HCT116 (cell line): ENCODE data around the gene HNRNPH1. TPM values are rescaled to one million over a fixed set of nuclear protein-coding genes. Genes with fewer than 3 reads are reported as not detected.
A peak's percentile ranks its signal among the peaks of the same experiment; 100 is the strongest.

ENCODE experiments used
- ATAC-seq: fragments of 200-7000 bp; cut with Tn5 transposase; 2 replicates; pipeline ENCODE4 v1.9.1; 2020; ENCODE audit warnings: mild to moderate bottlenecking, moderate library complexity
- BruUV-seq: library from RNA; stranded (reverse); fragments of 400-500 nt; replicated peaks from 2 replicates; lab custom pipeline; 2021; lab: Mats Ljungman, UMichigan
- CTCF ChIA-PET: fragments of 300-600 bp; sonication (Branson Sonifier 250); formaldehyde crosslinking; loops from one replicate; lab custom pipeline; 2021; ENCODE audit warnings: antibody characterized with exemption; lab: Charles Lee
- POLR2A ChIA-PET: fragments of 300-600, 350-600 bp; sonication (Branson Sonifier 250); formaldehyde crosslinking; loops from one replicate; lab custom pipeline; 2021; ENCODE audit warnings: antibody characterized with exemption; lab: Charles Lee
- RAD21 ChIA-PET, 2 experiments: fragments of 300-600 bp; sonication (Branson Sonifier 250); formaldehyde crosslinking; loops; one replicate each; lab custom pipeline; 2023; ENCODE audit warnings: low total read pairs in 2 of 2; ENCODE audit not compliant: uncharacterized antibody in 2 of 2, unreplicated experiment in 2 of 2, low non-redundant PET in 1 of 2; lab: Charles Lee
- DNase-seq: peaks from one replicate; pipeline ENCODE4 v3.0.0-alpha.2; 2010; ENCODE audit warnings: low read depth, low spot score
- H2AFZ ChIP-seq: fragments of 200-600 bp; shearing (Covaris generic), sonication (generic); 2 replicates; pipeline ENCODE4 v1.6.1; 2017; ENCODE audit warnings: low read depth, mixed run types, mixed read lengths, antibody characterized with exemption, low read length; ENCODE audit not compliant: poor library complexity, severe bottlenecking
- H3K27ac ChIP-seq: 2 replicates; pipeline ENCODE4 v1.5.1; 2012; ENCODE audit warnings: low read depth, low read length
- H3K27me3 ChIP-seq: fragments of 200-600 bp; sonication (generic); 2 replicates; pipeline ENCODE4 v1.6.1; 2016; ENCODE audit warnings: mixed run types, low read length, mixed read lengths; ENCODE audit not compliant: insufficient read depth
- H3K36me3 ChIP-seq, 2 experiments: fragments of 200-500 bp in 1 of 2; fragments of 200-600 bp in 1 of 2; sonication (Bioruptor generic) in 1 of 2; sonication (generic) in 1 of 2; 2 replicates each; pipeline versions ENCODE4 v1.5.1 to v1.6.1; 2014 to 2016; ENCODE audit warnings: low read length in 2 of 2, inconsistent platforms in 1 of 2, mixed read lengths in 1 of 2, mixed run types in 1 of 2; ENCODE audit not compliant: insufficient read depth in 2 of 2, control insufficient read depth in 1 of 2
- H3K4me1 ChIP-seq, 2 experiments: fragments of 200-600 bp in 1 of 2; sonication (generic) in 1 of 2; 2 replicates each; pipeline versions ENCODE4 v1.5.1 to v1.6.1; 2012 to 2017; ENCODE audit warnings: low read length in 2 of 2, inconsistent platforms in 1 of 2, mild to moderate bottlenecking in 1 of 2, mixed read lengths in 1 of 2, mixed run types in 1 of 2, moderate library complexity in 1 of 2; ENCODE audit not compliant: insufficient read depth in 2 of 2, control insufficient read depth in 1 of 2
- H3K4me2 ChIP-seq: fragments of 200-600 bp; sonication (generic); 2 replicates; pipeline ENCODE4 v1.6.1; 2017; ENCODE audit warnings: mixed run types, low read length, mixed read lengths
- H3K4me3 ChIP-seq, 2 experiments: fragments of 200-600 bp in 1 of 2; sonication (generic) in 1 of 2; replicated peaks in 1 of 2; 2 replicates each; pipeline ENCODE4 v1.5.1; 2011 to 2016; ENCODE audit warnings: low read length in 2 of 2, control low read depth in 1 of 2, low read depth in 1 of 2, mild to moderate bottlenecking in 1 of 2, mixed read lengths in 1 of 2, mixed run types in 1 of 2
- H3K79me2 ChIP-seq: fragments of 200-600 bp; sonication (generic); 2 replicates; pipeline ENCODE4 v1.6.1; 2017; ENCODE audit warnings: mild to moderate bottlenecking, mixed run types, low read length, moderate library complexity, mixed read lengths; ENCODE audit not compliant: insufficient read depth
- H3K9ac ChIP-seq: fragments of 200-600 bp; sonication (generic); 2 replicates; pipeline ENCODE4 v1.6.1; 2016; ENCODE audit warnings: low read length, mixed read lengths
- H3K9me2 ChIP-seq: fragments of 200-600 bp; sonication (generic), shearing (Covaris generic); 2 replicates; pipeline ENCODE4 v1.6.1; 2017; ENCODE audit warnings: mixed run types, mild to moderate bottlenecking, moderate library complexity; ENCODE audit not compliant: insufficient read depth
- H3K9me3 ChIP-seq, 2 experiments: fragments of 200-500 bp in 1 of 2; fragments of 200-600 bp in 1 of 2; sonication (Bioruptor generic) in 1 of 2; sonication (generic) in 1 of 2; 2 replicates each; pipeline ENCODE4 v1.6.1; 2014 to 2017; ENCODE audit warnings: low read length in 2 of 2, mixed read lengths in 2 of 2, inconsistent platforms in 1 of 2, low read depth in 1 of 2, mild to moderate bottlenecking in 1 of 2, mixed run types in 1 of 2, moderate library complexity in 1 of 2; ENCODE audit not compliant: control insufficient read depth in 1 of 2, insufficient read depth in 1 of 2
- H4K20me1 ChIP-seq: fragments of 200-600 bp; sonication (generic), shearing (Covaris generic); 2 replicates; pipeline ENCODE4 v1.6.1; 2017; ENCODE audit warnings: mixed run types, mild to moderate bottlenecking, moderate library complexity; ENCODE audit not compliant: insufficient read depth
- EZH2 ChIP-seq: fragments of 200-600 bp; sonication (generic); IDR thresholded peaks from 2 replicates; pipeline ENCODE4 v1.6.1; 2017; ENCODE audit warnings: antibody characterized with exemption, mixed run types
- EZH2phosphoT487 ChIP-seq: fragments of 200-600 bp; IDR thresholded peaks from 2 replicates; pipeline ENCODE4 v1.6.1; 2018; ENCODE audit warnings: antibody characterized with exemption, borderline replicate concordance
- FOSL1 ChIP-seq: IDR thresholded peaks from 2 replicates; pipeline ENCODE4 v1.6.1; 2012; ENCODE audit warnings: low read depth
- JUND ChIP-seq: IDR thresholded peaks from 2 replicates; pipeline ENCODE4 v1.6.1; 2012
- POLR2AphosphoS5 ChIP-seq: IDR thresholded peaks from 2 replicates; pipeline ENCODE4 v1.6.1; 2011; ENCODE audit warnings: mild to moderate bottlenecking, low read depth, low read length, moderate library complexity
- RAD21 ChIP-seq: IDR thresholded peaks from 2 replicates; pipeline ENCODE4 v1.6.1; 2012; ENCODE audit warnings: low read depth, mild to moderate bottlenecking
- SIN3A ChIP-seq: IDR thresholded peaks from 2 replicates; pipeline ENCODE4 v1.6.1; 2012; ENCODE audit warnings: low read depth
- SP1 ChIP-seq: IDR thresholded peaks from 2 replicates; pipeline ENCODE4 v1.6.1; 2012; ENCODE audit warnings: low read depth
- SRF ChIP-seq: IDR thresholded peaks from 2 replicates; pipeline ENCODE4 v1.6.1; 2012; ENCODE audit warnings: low read depth
- TCF7L2 ChIP-seq: IDR thresholded peaks from 2 replicates; pipeline ENCODE4 v1.7.0; 2011; ENCODE audit warnings: borderline replicate concordance, inconsistent platforms; ENCODE audit not compliant: insufficient read depth, insufficient read length; ENCODE audit errors: extremely low read depth
- YY1 ChIP-seq: IDR thresholded peaks from 2 replicates; pipeline ENCODE4 v1.6.1; 2011; ENCODE audit warnings: low read length, low read depth, moderate library complexity, mild to moderate bottlenecking; ENCODE audit not compliant: insufficient replicate concordance; ENCODE audit errors: extremely low read depth
- ZFX ChIP-seq: fragments of 450-650 bp; IDR thresholded peaks from 2 replicates; pipeline ENCODE4 v1.6.1; 2017
- intact Hi-C: fragments of 100-400 bp; cut with micrococcal nuclease; formaldehyde crosslinking; loops from 2 replicates; pipeline ENCODE4 v1.10.0; 2022
- total RNA-seq: library from RNA; stranded (reverse); gene quantifications from one replicate; pipeline ENCODE4 v1.2.1, GENCODE V29; 2021; ENCODE audit not compliant: unreplicated experiment
- TF ChIP-seq, protein P1 (sequence below): IDR thresholded peaks from 2 replicates; pipeline ENCODE4 v1.6.1; 2011; ENCODE audit warnings: mild to moderate bottlenecking, low read length, moderate library complexity; ENCODE audit not compliant: insufficient replicate concordance; ENCODE audit errors: extremely low read depth
- TF ChIP-seq, protein P2 (sequence below): IDR thresholded peaks from 2 replicates; pipeline ENCODE4 v1.6.1; 2012

HNRNPH1 gene
- total RNA-seq, 1 experiment from 2014 or later: 788 TPM

DNA sequence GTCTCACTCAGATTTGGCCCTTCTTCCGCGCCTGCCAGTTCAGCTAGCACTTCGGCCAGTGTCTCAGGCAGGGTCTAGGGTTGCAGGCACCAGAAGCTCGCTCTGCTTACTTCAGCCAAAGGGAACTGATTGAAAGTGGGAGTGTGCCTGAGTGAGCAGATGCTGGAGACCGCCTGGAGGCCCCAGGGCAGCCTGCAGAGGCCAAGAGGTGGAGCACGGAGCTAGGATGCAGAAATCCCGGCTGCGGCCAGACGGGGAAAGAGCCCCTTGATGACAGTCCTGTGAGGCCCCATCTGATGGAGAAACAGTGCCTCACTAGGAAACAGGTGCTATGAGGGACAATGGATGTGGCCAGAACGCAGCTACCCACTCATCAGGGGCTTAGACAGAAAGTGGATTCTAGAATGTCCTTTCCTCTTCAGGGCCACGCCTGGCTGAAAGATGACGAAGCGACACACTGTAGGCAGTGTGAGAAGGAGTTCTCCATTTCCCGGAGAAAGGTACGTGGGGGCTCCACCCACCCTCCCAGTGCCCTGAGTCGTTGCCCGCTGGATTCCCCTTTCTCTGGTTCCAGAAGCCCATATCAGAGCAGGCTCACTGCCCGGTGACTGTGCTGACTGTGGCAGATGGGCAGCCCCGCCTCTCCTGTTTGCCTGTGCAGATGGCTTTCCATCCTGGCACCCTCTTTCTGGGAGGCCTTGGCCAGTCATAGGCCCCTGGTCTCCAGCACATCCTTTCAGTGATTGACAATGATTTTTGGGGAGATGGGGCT is 16.1 kb downstream of the HNRNPH1 start:
- H3K9ac ChIP-seq: no peak overlapping the region
- ChIA-PET POLR2A (interaction anchor here (2.0 kb wide), 1 partner anchor 16 kb away, joined by 9 read pairs; the partner anchor contains the start of gene HNRNPH1), RAD21 (no interaction called here), CTCF (no interaction called here)
- H3K9me2 ChIP-seq: no peaks in the 10 kb centered on the region
- no peaks in the 10 kb centered on the region for H3K79me2 ChIP-seq
- no peaks in the 10 kb centered on the region for H3K9me3 ChIP-seq
- TF ChIP-seq POLR2AphosphoS5 (peak; percentile 35; the same call in 1 of the 2 replicates), EZH2 (no peak)
- ATAC-seq (peak; percentile 13), DNase-seq (no peak)
- H3K4me2 ChIP-seq: no peak overlapping the region
- peaks cover 13 to 33% of the 10 kb centered on the region in 2 experiments; a peak in 3 of 4 replicates for H3K36me3 ChIP-seq
- H2AFZ ChIP-seq: no peak overlapping the region
- intact Hi-C loops: no loop called here
- no TSS peak for BruUV-seq
- H3K27me3 ChIP-seq: no peaks in the 10 kb centered on the region
- no peak overlapping the region for H3K4me3 ChIP-seq
- H3K4me1 ChIP-seq: no peaks in the 10 kb centered on the region
- H3K27ac ChIP-seq: no peak overlapping the region
- peaks cover 10% of the 10 kb centered on the region; the same call in 1 of the 2 replicates for H4K20me1 ChIP-seq

DNA sequence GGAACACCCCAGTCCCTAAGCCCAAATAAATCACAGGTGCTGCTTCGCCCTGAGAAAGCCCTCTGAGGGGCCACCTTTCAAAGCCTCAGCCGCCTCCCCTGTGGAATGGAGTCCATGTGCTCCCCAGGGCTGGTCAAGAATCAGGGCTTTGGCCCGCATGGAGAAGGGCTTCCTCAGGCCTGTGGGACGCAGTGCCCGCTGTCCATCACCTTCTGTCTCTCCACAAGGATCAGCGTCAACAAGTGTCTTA is 16.6 kb downstream of the HNRNPH1 start:
- ChIA-PET POLR2A (interaction anchor here (2.0 kb wide), 1 partner anchor 16 kb away, joined by 9 read pairs; the partner anchor contains the start of gene HNRNPH1), RAD21 (no interaction called here), CTCF (no interaction called here)
- H3K4me3 ChIP-seq: no peak overlapping the region
- H3K36me3 ChIP-seq: peaks cover 16 to 31% of the 10 kb centered on the region in 2 experiments; a peak in 3 of 4 replicates
- BruUV-seq: no TSS peak
- 0 out of 2 replicates have a peak, but pooled peaks have one; percentile 1 for ATAC-seq
- no peak overlapping the region for H3K4me2 ChIP-seq
- H3K9me3 ChIP-seq: no peaks in the 10 kb centered on the region
- no peak overlapping the region for H2AFZ ChIP-seq
- H3K27ac ChIP-seq: no peak overlapping the region
- H3K9ac ChIP-seq: no peak overlapping the region
- H4K20me1 ChIP-seq: peaks cover 7% of the 10 kb centered on the region; the same call in 1 of the 2 replicates
- no peaks in the 10 kb centered on the region for H3K4me1 ChIP-seq
- no peaks in the 10 kb centered on the region for H3K79me2 ChIP-seq
- no peak for DNase-seq
- H3K27me3 ChIP-seq: no peaks in the 10 kb centered on the region
- TF ChIP-seq JUND (no peak), TCF7L2 (no peak), FOSL1 (no peak), EZH2phosphoT487 (no peak), YY1 (no peak), ZFX (no peak), SIN3A (no peak), RAD21 (no peak), SRF (no peak), SP1 (no peak)
- TF ChIP-seq, protein P1, sequence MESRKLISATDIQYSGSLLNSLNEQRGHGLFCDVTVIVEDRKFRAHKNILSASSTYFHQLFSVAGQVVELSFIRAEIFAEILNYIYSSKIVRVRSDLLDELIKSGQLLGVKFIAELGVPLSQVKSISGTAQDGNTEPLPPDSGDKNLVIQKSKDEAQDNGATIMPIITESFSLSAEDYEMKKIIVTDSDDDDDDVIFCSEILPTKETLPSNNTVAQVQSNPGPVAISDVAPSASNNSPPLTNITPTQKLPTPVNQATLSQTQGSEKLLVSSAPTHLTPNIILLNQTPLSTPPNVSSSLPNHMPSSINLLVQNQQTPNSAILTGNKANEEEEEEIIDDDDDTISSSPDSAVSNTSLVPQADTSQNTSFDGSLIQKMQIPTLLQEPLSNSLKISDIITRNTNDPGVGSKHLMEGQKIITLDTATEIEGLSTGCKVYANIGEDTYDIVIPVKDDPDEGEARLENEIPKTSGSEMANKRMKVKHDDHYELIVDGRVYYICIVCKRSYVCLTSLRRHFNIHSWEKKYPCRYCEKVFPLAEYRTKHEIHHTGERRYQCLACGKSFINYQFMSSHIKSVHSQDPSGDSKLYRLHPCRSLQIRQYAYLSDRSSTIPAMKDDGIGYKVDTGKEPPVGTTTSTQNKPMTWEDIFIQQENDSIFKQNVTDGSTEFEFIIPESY: no peak
- TF ChIP-seq, protein P2, sequence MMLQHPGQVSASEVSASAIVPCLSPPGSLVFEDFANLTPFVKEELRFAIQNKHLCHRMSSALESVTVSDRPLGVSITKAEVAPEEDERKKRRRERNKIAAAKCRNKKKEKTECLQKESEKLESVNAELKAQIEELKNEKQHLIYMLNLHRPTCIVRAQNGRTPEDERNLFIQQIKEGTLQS: no peak
- H3K9me2 ChIP-seq: no peaks in the 10 kb centered on the region
- intact Hi-C loops: no loop called here
